ENCODE data around the gene PLD5.

PLD5 gene

DNA sequence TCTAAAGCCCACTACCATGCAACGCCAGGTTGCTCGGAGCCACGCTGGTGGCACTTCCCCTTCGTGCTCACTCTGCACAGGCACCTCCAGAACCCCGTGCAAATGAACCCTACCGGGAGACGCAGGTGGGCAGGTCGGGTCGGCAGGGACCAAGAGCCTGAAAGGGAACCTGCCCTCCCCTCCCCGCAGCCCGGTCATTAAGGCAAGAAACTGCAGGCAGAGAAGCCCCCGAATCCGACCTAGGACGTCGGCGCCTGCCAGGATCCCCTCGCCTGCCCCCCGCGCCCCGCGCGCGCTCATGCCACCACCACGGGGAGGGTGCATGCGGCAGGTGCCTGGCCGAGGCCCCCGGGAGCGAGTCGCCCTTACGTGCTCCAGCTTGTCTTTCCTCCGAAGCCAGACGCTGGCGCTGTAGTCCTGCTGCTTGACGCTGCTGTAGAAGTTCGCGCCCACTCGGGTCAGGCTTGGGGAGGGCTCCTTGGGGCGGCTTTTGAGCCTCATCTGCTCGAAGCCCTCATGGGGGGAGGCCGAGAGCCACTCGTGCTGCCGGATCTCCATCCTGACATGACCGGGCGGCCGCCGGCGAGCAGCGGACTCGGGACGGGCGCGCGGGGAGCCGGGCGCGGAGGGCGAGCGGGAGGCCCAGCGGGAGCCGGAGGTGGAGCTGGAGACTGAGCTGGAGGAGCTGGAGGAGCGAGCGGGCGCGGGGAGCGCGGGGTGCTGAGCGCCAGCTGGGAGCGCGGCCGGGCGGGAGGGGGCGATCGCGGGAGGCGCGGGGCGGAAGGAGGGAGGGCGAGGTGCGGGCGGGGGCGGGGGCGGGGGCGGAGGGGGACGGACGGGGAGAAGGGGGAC lies 552 bp downstream of the PLD5 start:
- Histone ChIP-seq H3F3A (ENCODE audit: control insufficient read depth, insufficient read depth) (no peaks in the 10 kb centered on the region), H3K4me2 (ENCODE audit: low read length) (no peak overlapping the region), H3K27me3 (ENCODE audit: control insufficient read depth, low read length) (no peaks in the 10 kb centered on the region), H3K9me2 (replicated peaks; ENCODE audit: control insufficient read depth, low read length) (no peaks in the 10 kb centered on the region), H3K4me3 (ENCODE audit: low read length) (no peak overlapping the region), H3K36me3 (ENCODE audit: control insufficient read depth, low read length) (no peaks in the 10 kb centered on the region), H3K4me1 (ENCODE audit: control insufficient read depth, low read length) (no peaks in the 10 kb centered on the region), H4K20me1 (ENCODE audit: control insufficient read depth, insufficient read depth, low read depth, low read length) (no peaks in the 10 kb centered on the region), H3K27ac (ENCODE audit: low read depth, low read length) (no peak overlapping the region), H3K79me2 (ENCODE audit: control insufficient read depth, low read length) (no peaks in the 10 kb centered on the region), H3K9me3 (ENCODE audit: control insufficient read depth, insufficient read depth, low read length) (peaks cover 6% of the 10 kb centered on the region; the same call in 1 of the 2 replicates)
- TF ChIP-seq EZH2phosphoT487 (IDR thresholded peaks at IDR 0.05; ENCODE audit: borderline replicate concordance, low read length): no peak
- TF ChIP-seq, protein P1, sequence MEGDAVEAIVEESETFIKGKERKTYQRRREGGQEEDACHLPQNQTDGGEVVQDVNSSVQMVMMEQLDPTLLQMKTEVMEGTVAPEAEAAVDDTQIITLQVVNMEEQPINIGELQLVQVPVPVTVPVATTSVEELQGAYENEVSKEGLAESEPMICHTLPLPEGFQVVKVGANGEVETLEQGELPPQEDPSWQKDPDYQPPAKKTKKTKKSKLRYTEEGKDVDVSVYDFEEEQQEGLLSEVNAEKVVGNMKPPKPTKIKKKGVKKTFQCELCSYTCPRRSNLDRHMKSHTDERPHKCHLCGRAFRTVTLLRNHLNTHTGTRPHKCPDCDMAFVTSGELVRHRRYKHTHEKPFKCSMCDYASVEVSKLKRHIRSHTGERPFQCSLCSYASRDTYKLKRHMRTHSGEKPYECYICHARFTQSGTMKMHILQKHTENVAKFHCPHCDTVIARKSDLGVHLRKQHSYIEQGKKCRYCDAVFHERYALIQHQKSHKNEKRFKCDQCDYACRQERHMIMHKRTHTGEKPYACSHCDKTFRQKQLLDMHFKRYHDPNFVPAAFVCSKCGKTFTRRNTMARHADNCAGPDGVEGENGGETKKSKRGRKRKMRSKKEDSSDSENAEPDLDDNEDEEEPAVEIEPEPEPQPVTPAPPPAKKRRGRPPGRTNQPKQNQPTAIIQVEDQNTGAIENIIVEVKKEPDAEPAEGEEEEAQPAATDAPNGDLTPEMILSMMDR (IDR thresholded peaks at IDR 0.05; ENCODE audit: low read depth, low read length, poor library complexity, severe bottlenecking): no peak

DNA sequence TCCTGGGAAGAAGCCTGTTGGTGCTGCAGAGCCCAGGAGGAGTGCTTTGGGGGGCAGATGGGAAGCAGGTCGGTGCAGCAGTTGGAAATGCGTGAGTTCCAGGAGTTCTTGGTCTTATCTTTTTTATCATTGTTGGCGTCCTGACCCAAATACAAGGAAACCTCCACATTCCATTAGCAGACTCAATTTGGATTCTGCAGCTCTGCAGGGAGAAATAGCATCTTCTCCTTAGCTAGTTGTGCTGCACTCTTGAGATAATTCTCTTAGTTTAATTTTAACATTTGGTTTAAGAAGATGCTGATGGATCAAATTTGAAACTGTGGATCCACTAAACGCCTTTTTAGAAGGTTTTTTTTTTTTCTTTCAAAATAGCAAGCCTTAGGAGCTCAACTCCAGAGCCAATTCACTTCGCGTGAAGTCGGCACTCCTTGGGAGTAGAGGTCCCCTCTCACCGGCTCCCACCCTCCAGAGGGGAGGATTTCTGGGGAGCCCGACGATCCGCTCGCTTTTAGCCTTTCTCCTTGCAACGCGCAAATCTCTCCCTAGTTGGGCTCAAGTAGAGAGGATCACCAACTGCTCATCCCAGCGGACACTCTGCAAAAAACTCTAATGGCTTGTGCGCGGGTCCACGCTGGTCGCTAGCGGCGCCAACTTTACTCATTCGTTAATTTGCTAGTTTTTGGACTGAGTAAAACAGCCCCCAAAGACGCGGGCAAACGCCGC lies 1.3 kb downstream of the PLD5 start:
- Histone ChIP-seq H3K79me2 (ENCODE audit: control insufficient read depth, low read length) (no peaks in the 10 kb centered on the region), H3K4me2 (ENCODE audit: low read length) (no peak overlapping the region), H3K36me3 (ENCODE audit: control insufficient read depth, low read length) (no peaks in the 10 kb centered on the region), H3K4me3 (ENCODE audit: low read length) (no peak overlapping the region), H3K4me1 (ENCODE audit: control insufficient read depth, low read length) (no peaks in the 10 kb centered on the region), H3K9me2 (replicated peaks; ENCODE audit: control insufficient read depth, low read length) (no peaks in the 10 kb centered on the region), H4K20me1 (ENCODE audit: control insufficient read depth, insufficient read depth, low read depth, low read length) (no peaks in the 10 kb centered on the region), H3F3A (ENCODE audit: control insufficient read depth, insufficient read depth) (no peaks in the 10 kb centered on the region), H3K9me3 (ENCODE audit: control insufficient read depth, insufficient read depth, low read length) (peaks cover 6% of the 10 kb centered on the region; the same call in 1 of the 2 replicates), H3K27me3 (ENCODE audit: control insufficient read depth, low read length) (no peaks in the 10 kb centered on the region), H3K27ac (ENCODE audit: low read depth, low read length) (no peak overlapping the region)
- TF ChIP-seq, protein P1 (IDR thresholded peaks at IDR 0.05; ENCODE audit: low read depth, low read length, poor library complexity, severe bottlenecking): no peak
- no peak for TF ChIP-seq EZH2phosphoT487 (IDR thresholded peaks at IDR 0.05; ENCODE audit: borderline replicate concordance, low read length)

DNA sequence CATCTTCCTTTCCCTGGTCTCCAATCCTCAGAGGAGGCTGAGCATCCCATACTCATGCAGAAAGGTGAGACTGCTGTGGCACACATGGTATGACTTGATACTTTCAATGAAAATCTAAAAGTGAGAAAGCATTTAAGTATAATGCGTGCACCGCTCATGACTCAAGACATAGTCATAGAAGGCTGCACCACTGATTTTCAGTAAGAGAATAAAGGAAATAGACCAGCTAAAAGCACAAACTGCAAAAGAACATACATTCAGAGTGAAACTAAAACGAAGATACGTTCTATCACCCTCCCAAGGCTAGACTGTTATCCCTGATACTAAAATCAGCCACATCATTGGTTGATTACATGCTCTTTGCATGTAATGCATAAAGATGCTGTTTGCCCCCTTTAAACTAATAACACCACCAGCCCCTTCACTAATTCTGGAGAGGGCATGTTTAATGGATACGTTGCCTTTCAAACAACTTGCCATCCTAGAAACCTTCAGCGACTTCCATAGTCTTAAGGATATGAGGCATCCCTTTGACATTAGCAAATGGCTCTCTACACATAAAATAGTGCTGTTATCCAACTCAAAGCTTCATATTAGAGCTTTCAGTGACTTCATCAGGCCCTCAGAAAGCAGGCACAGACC lies 2.1 kb downstream of the PLD5 start:
- Histone ChIP-seq H3K27me3 (ENCODE audit: control insufficient read depth, low read length) (no peaks in the 10 kb centered on the region), H3K36me3 (ENCODE audit: control insufficient read depth, low read length) (no peaks in the 10 kb centered on the region), H3K79me2 (ENCODE audit: control insufficient read depth, low read length) (no peaks in the 10 kb centered on the region), H3K4me2 (ENCODE audit: low read length) (no peak overlapping the region), H3F3A (ENCODE audit: control insufficient read depth, insufficient read depth) (no peaks in the 10 kb centered on the region), H3K27ac (ENCODE audit: low read depth, low read length) (no peak overlapping the region), H4K20me1 (ENCODE audit: control insufficient read depth, insufficient read depth, low read depth, low read length) (no peaks in the 10 kb centered on the region), H3K4me3 (ENCODE audit: low read length) (no peak overlapping the region), H3K9me2 (replicated peaks; ENCODE audit: control insufficient read depth, low read length) (no peaks in the 10 kb centered on the region), H3K9me3 (ENCODE audit: control insufficient read depth, insufficient read depth, low read length) (peaks cover 6% of the 10 kb centered on the region; the same call in 1 of the 2 replicates), H3K4me1 (ENCODE audit: control insufficient read depth, low read length) (no peaks in the 10 kb centered on the region)
- no peak for TF ChIP-seq EZH2phosphoT487 (IDR thresholded peaks at IDR 0.05; ENCODE audit: borderline replicate concordance, low read length)
- TF ChIP-seq, protein P1 (IDR thresholded peaks at IDR 0.05; ENCODE audit: low read depth, low read length, poor library complexity, severe bottlenecking): no peak

All from DOHH2 (cell line).